Stimulated activated CD4-positive, alpha-beta T cell treated with anti-CD3 and anti-CD28 coated beads, TNF-alpha, amount 100 ng/mL, for 4 hours (primary cell): ENCODE measurements around the gene CHN2.

Experiments
- DNase-seq, 3 experiments: peaks; one replicate each; pipeline ENCODE4 v3.0.0-alpha.2; 2020; ENCODE audit warnings: low read depth in 3 of 3

Gene CHN2

GRCh38 chr7:29426587-29426986 is 232.0 kb downstream of the CHN2 start:
- no peak for DNase-seq

- no peak for DNase-seq
Measured at GRCh38 chr7:29429401-29429800, 234.8 kb downstream of the CHN2 start.

GRCh38 chr7:29430279-29430949 is 235.8 kb downstream of the CHN2 start:
- no peak for DNase-seq

- DNase-seq = no peak
Measured at GRCh38 chr7:29431686-29432085, 237.1 kb downstream of the CHN2 start.

GRCh38 chr7:29432721-29433120 is 238.1 kb downstream of the CHN2 start:
- no peak for DNase-seq

GRCh38 chr7:29434380-29434768 is 239.8 kb downstream of the CHN2 start:
- DNase-seq = no peak

GRCh38 chr7:29435167-29435566 is 240.6 kb downstream of the CHN2 start:
- no peak for DNase-seq

GRCh38 chr7:29435902-29436301 is 241.3 kb downstream of the CHN2 start:
- DNase-seq = no peak

- DNase-seq = no peak
Measured at GRCh38 chr7:29442146-29442545, 247.6 kb downstream of the CHN2 start.

- DNase-seq = no peak
Measured at GRCh38 chr7:29443552-29443951, 249.0 kb downstream of the CHN2 start.

GRCh38 chr7:29444267-29444666 is 249.7 kb downstream of the CHN2 start:
- no peak for DNase-seq

GRCh38 chr7:29445736-29446135 is 251.2 kb downstream of the CHN2 start:
- no peak for DNase-seq

- no peak for DNase-seq
Measured at GRCh38 chr7:29447828-29448227, 253.3 kb downstream of the CHN2 start.

- DNase-seq = no peak
Measured at GRCh38 chr7:29449569-29450260, 255.1 kb downstream of the CHN2 start.

GRCh38 chr7:29453021-29453420 is 258.4 kb downstream of the CHN2 start:
- DNase-seq = no peak

GRCh38 chr7:29454464-29454863 is 259.9 kb downstream of the CHN2 start:
- DNase-seq = no peak

- DNase-seq = no peak
Measured at GRCh38 chr7:29454899-29455451, 260.4 kb downstream of the CHN2 start.

GRCh38 chr7:29457141-29457561 is 262.6 kb downstream of the CHN2 start:
- no peak for DNase-seq

- DNase-seq = no peak
Measured at GRCh38 chr7:29457565-29458011, 263.0 kb downstream of the CHN2 start.

GRCh38 chr7:29458933-29459332 is 264.4 kb downstream of the CHN2 start:
- DNase-seq = no peak

- DNase-seq = no peak
Measured at GRCh38 chr7:29459589-29459988, 265.0 kb downstream of the CHN2 start.

- DNase-seq = no peak
Measured at GRCh38 chr7:29461996-29462395, 267.4 kb downstream of the CHN2 start.

- DNase-seq = no peak
Measured at GRCh38 chr7:29463504-29464158, 269.1 kb downstream of the CHN2 start.
